LHCN-M2 (cell line): Measurements from ENCODE around the gene EXOC3. TPM values are rescaled to one million over a fixed set of nuclear protein-coding genes. Genes with fewer than 3 reads are reported as not detected.
A peak's percentile ranks its signal among the peaks of the same experiment; 100 is the strongest.
"Not testable (repeated sequence)": the region's sequence is repeated elsewhere in the genome, so short reads cannot be mapped to it uniquely, and the experiment has no call there.

Source experiments
- DNase-seq: peaks from one replicate; pipeline ENCODE4 v3.0.0-alpha.2; 2012; ENCODE audit warnings: low read depth
- total RNA-seq: library from RNA; depleted of rRNA; stranded (reverse); fragments of >200 nt; gene quantifications from 2 replicates; pipeline ENCODE4 v1.2.3, GENCODE V29; 2014

The EXOC3 gene
- total RNA-seq, 1 experiment from 2014 or later, result 30.6 TPM

GRCh38 chr5:472656-473550 lies 29.9 kb downstream of the EXOC3 start:
- peak; percentile 77 for DNase-seq

GRCh38 chr5:473551-474192 lies 30.7 kb downstream of the EXOC3 start:
- peak; percentile 38 for DNase-seq

- not testable (repeated sequence) for DNase-seq
These were observed 31.4 kb downstream of the EXOC3 start for GRCh38 chr5:474232-474839.

GRCh38 chr5:474840-475661 lies 32.1 kb downstream of the EXOC3 start:
- no peak for DNase-seq

GRCh38 chr5:475704-476101 lies 32.7 kb downstream of the EXOC3 start:
- no peak for DNase-seq

GRCh38 chr5:476102-476813 lies 33.3 kb downstream of the EXOC3 start:
- DNase-seq, result no peak

GRCh38 chr5:476814-477175 lies 33.8 kb downstream of the EXOC3 start:
- no peak for DNase-seq

- no peak for DNase-seq
These were observed 34.3 kb downstream of the EXOC3 start for GRCh38 chr5:477247-477646.

- DNase-seq, result no peak
These were observed 34.9 kb downstream of the EXOC3 start for GRCh38 chr5:477871-478270.

- no peak for DNase-seq
These were observed 35.5 kb downstream of the EXOC3 start for GRCh38 chr5:478369-478981.

- no peak for DNase-seq
These were observed 36.1 kb downstream of the EXOC3 start for GRCh38 chr5:478982-479535.

GRCh38 chr5:479566-480319 lies 36.8 kb downstream of the EXOC3 start:
- no peak for DNase-seq

- DNase-seq, result no peak
These were observed 38.4 kb downstream of the EXOC3 start for GRCh38 chr5:481347-481746.

- DNase-seq, result no peak
These were observed 39.0 kb downstream of the EXOC3 start for GRCh38 chr5:482021-482420.

- DNase-seq, result no peak
These were observed 39.5 kb downstream of the EXOC3 start for GRCh38 chr5:482506-482905.

- no peak for DNase-seq
These were observed 40.0 kb downstream of the EXOC3 start for GRCh38 chr5:483011-483410.

GRCh38 chr5:483434-484140 lies 40.6 kb downstream of the EXOC3 start:
- DNase-seq, result no peak

GRCh38 chr5:484556-484955 lies 41.6 kb downstream of the EXOC3 start:
- no peak for DNase-seq
